H1 (cell line): Measurements from ENCODE around the gene PLD3. TPM values are rescaled to one million over a fixed set of nuclear protein-coding genes. Genes with fewer than 3 reads are reported as not detected.

Experiments
- BACH1 ChIP-seq: IDR thresholded peaks from 2 replicates; pipeline ENCODE4 v1.6.1; 2012; ENCODE audit warnings: low read length, improper control_type of control experiment
- BCL11A ChIP-seq, 2 experiments: IDR thresholded peaks; one replicate each; pipeline ENCODE4 v1.6.1; 2011; ENCODE audit warnings: low read depth in 2 of 2, low read length in 2 of 2, mild to moderate bottlenecking in 2 of 2
- CBX8 ChIP-seq: fragments of 300-800, 300-1000 bp; sonication (generic); IDR thresholded peaks from 2 replicates; pipeline ENCODE4 v1.7.1; 2016; ENCODE audit warnings: low read depth, low read length, borderline replicate concordance
- CHD1 ChIP-seq: IDR thresholded peaks from 2 replicates; pipeline ENCODE4 v1.6.1; 2012; ENCODE audit warnings: low read depth, low read length, improper control_type of control experiment
- CREB1 ChIP-seq: IDR thresholded peaks from 2 replicates; pipeline ENCODE4 v1.6.1; 2012; ENCODE audit warnings: inconsistent platforms
- EGR1 ChIP-seq: IDR thresholded peaks from 2 replicates; pipeline ENCODE4 v1.6.1; 2011; ENCODE audit warnings: low read depth, low read length, borderline replicate concordance
- EZH2 ChIP-seq: fragments of 200-600 bp; sonication (generic); IDR thresholded peaks from 2 replicates; pipeline ENCODE4 v1.7.1; 2012; ENCODE audit warnings: low read depth, mild to moderate bottlenecking, moderate library complexity, low read length, inconsistent platforms; ENCODE audit not compliant: severe bottlenecking
- GABPA ChIP-seq: IDR thresholded peaks from 2 replicates; pipeline ENCODE4 v1.6.1; 2011; ENCODE audit warnings: mild to moderate bottlenecking, low read length, moderate library complexity, borderline replicate concordance; ENCODE audit not compliant: insufficient read depth
- GTF2F1 ChIP-seq: IDR thresholded peaks from 2 replicates; pipeline ENCODE4 v1.6.1; 2012; ENCODE audit warnings: low read depth, low read length, improper control_type of control experiment, borderline replicate concordance
- HDAC2 ChIP-seq, 2 experiments: fragments of 300-600 bp in 1 of 2; sonication (generic) in 1 of 2; IDR thresholded peaks; 2 replicates each; pipeline ENCODE4 v1.6.1; 2011 to 2012; ENCODE audit warnings: low read depth in 2 of 2, low read length in 2 of 2, mild to moderate bottlenecking in 2 of 2, moderate library complexity in 2 of 2, borderline replicate concordance in 1 of 2, inconsistent platforms in 1 of 2
- JUND ChIP-seq: IDR thresholded peaks from 2 replicates; pipeline ENCODE4 v1.6.1; 2011; ENCODE audit warnings: mild to moderate bottlenecking, improper control_type of control experiment, low read length
- KDM4A ChIP-seq: IDR thresholded peaks from one replicate; pipeline ENCODE4 v1.7.1; 2012; ENCODE audit warnings: low read depth, mild to moderate bottlenecking, moderate library complexity, low read length, inconsistent platforms; ENCODE audit not compliant: severe bottlenecking
- KDM5A ChIP-seq: fragments of 200-600 bp; IDR thresholded peaks from 2 replicates; pipeline ENCODE4 v1.7.1; 2012; ENCODE audit warnings: mild to moderate bottlenecking, low read length, inconsistent platforms, mixed read lengths
- MAFK ChIP-seq: IDR thresholded peaks from 2 replicates; pipeline ENCODE4 v1.6.1; 2012; ENCODE audit warnings: low read depth, mild to moderate bottlenecking, improper control_type of control experiment, low read length
- NANOG ChIP-seq: IDR thresholded peaks from 2 replicates; pipeline ENCODE4 v1.6.1; 2011; ENCODE audit warnings: low read length, low read depth, mild to moderate bottlenecking, inconsistent platforms; ENCODE audit not compliant: insufficient read depth, poor library complexity, severe bottlenecking
- NRF1 ChIP-seq: IDR thresholded peaks from 2 replicates; pipeline ENCODE4 v1.6.1; 2011; ENCODE audit warnings: mild to moderate bottlenecking, low read depth, low read length, improper control_type of control experiment
- POLR2A ChIP-seq, 2 experiments: IDR thresholded peaks; 1 replicate in 1 of 2; 2 replicates in 1 of 2; pipeline ENCODE4 v1.6.1; 2011; ENCODE audit warnings: low read depth in 2 of 2, low read length in 2 of 2, mild to moderate bottlenecking in 2 of 2; ENCODE audit errors: control extremely low read depth in 1 of 2
- POLR2AphosphoS5 ChIP-seq: IDR thresholded peaks from 2 replicates; pipeline ENCODE4 v1.6.1; 2011; ENCODE audit warnings: low read depth, low read length
- RBBP5 ChIP-seq: IDR thresholded peaks from 2 replicates; pipeline ENCODE4 v1.7.1; 2012; ENCODE audit warnings: low read depth, mild to moderate bottlenecking, inconsistent platforms, low read length, moderate library complexity, borderline replicate concordance
- RXRA ChIP-seq: IDR thresholded peaks from 2 replicates; pipeline ENCODE4 v1.6.1; 2011; ENCODE audit warnings: low read depth, mild to moderate bottlenecking, low read length, moderate library complexity; ENCODE audit not compliant: insufficient read depth
- SP1 ChIP-seq: IDR thresholded peaks from 2 replicates; pipeline ENCODE4 v1.6.1; 2011; ENCODE audit warnings: low read depth, low read length
- SP2 ChIP-seq: IDR thresholded peaks from 2 replicates; pipeline ENCODE4 v1.6.1; 2012; ENCODE audit warnings: mild to moderate bottlenecking, low read length, inconsistent platforms
- TAF7 ChIP-seq: optimal IDR thresholded peaks from 2 replicates; pipeline ENCODE3; 2011; ENCODE audit warnings: low read depth, mild to moderate bottlenecking, inconsistent platforms, low read length, moderate library complexity, borderline replicate concordance
- TBP ChIP-seq: IDR thresholded peaks from 2 replicates; pipeline ENCODE4 v1.6.1; 2011; ENCODE audit warnings: low read depth, low read length, improper control_type of control experiment
- polyA plus RNA-seq, 7 experiments: library from polyadenylated mRNA; depleted of rRNA in 3 of 7; stranded (reverse) in 5 of 7; unstranded in 2 of 7; fragments of >200 nt in 5 of 7; fragments of 200-250 nt in 2 of 7; gene quantifications; 1 replicate in 5 of 7; 2 replicates in 1 of 7; 4 replicates in 1 of 7; pipeline versions ENCODE4 v1.2.1 to v1.2.3, GENCODE V29; 2011 to 2013; ENCODE audit warnings: missing spikeins in 2 of 7, mixed read lengths in 2 of 7
- total RNA-seq: library from RNA; stranded (reverse); fragmentation: NEBNext Ultra II Directional; extraction: Animal tissue kit (Norgen Biotek cat#: 25700); gene quantifications from 2 replicates; pipeline ENCODE4 v1.2.1, GENCODE V29; 2021
- TF ChIP-seq, protein P1 (sequence below): IDR thresholded peaks from 2 replicates; pipeline ENCODE4 v1.6.1; 2012; ENCODE audit warnings: low read length, inconsistent platforms

PLD3 gene
- total and polyA plus RNA-seq, 2 of the 8 experiments (the other 6 are each of a cell fraction or from before 2014, with no cell fraction given) = 180 to 543 TPM

DNA sequence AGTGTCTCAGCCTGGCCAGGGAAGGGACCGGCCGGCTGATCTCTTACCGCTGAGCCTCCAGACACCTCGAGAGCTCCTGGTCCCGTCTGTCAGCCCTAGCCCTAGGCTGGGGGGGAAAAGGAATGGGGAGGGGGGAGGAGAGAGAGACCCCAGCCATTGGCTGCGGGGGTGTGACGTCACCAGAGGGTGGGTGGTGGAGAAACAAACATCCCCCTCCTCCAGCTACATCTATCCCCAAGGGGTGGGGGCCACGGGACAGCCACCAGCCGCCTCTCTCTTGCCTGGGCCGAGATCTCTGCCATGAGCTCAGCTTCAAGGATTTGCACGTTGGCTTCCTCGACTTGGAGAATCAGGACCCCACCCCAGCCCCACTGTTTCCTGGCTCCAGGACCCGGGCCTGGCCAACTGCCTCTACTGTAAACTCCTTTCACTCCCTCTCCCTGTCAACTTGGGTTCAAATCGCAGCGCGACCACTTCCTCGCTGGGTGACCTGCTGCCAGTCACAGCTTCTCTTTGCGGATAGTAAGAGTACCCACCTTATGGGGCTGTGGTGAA lies 64.9 kb downstream of the PLD3 start, which contains the start of gene PRX (continued):
- TF ChIP-seq NANOG (no peak), TAF7 (no peak), HDAC2 (IDR thresholded peaks at IDR 0.05; ENCODE audit: borderline replicate concordance in 1 of 2, low read depth in 2 of 2, low read length in 2 of 2) (no peak), RBBP5 (no peak), CBX8 (no peak), POLR2A (IDR thresholded peaks at IDR 0.05; ENCODE audit: control extremely low read depth in 1 of 2, low read depth in 2 of 2, low read length in 2 of 2) (peak in 1 of 2 experiments; percentile 64; a peak in 2 of 3 replicates), NRF1 (no peak), CHD1 (no peak), GABPA (no peak), EZH2 (no peak), EGR1 (no peak), SP2 (no peak), GTF2F1 (no peak), KDM5A (no peak), BCL11A (IDR thresholded peaks at IDR 0.05; ENCODE audit: low read depth in 2 of 2, low read length in 2 of 2) (no peak), KDM4A (no peak), MAFK (no peak), TBP (peak; percentile 51; the same call in 1 of the 2 replicates), POLR2AphosphoS5 (no peak), CREB1 (peak; percentile 83), SP1 (peak; percentile 61; the same call in 1 of the 2 replicates), JUND (peak; percentile 60; the same call in 1 of the 2 replicates), RXRA (no peak), BACH1 (no peak)
- TF ChIP-seq, protein P1, sequence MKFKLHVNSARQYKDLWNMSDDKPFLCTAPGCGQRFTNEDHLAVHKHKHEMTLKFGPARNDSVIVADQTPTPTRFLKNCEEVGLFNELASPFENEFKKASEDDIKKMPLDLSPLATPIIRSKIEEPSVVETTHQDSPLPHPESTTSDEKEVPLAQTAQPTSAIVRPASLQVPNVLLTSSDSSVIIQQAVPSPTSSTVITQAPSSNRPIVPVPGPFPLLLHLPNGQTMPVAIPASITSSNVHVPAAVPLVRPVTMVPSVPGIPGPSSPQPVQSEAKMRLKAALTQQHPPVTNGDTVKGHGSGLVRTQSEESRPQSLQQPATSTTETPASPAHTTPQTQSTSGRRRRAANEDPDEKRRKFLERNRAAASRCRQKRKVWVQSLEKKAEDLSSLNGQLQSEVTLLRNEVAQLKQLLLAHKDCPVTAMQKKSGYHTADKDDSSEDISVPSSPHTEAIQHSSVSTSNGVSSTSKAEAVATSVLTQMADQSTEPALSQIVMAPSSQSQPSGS = no peak
